ENCODE measurements around the gene COL9A1. TPM values are rescaled to one million over a fixed set of nuclear protein-coding genes. Genes with fewer than 3 reads are reported as not detected.

The COL9A1 gene
- polyA plus RNA-seq, 3 donors: not detected

- 100% methylated on average over 1 of the region's 2 CpGs for WGBS (ENCODE audit: insufficient coverage)
Observed at GRCh38 chr6:70252604-70253003, 50.3 kb downstream of the COL9A1 start.

GRCh38 chr6:70246118-70246517 is 56.8 kb downstream of the COL9A1 start:
- H3K27ac ChIP-seq (ENCODE audit: low read depth in 1 of 2, low read length in 2 of 2): no peak overlapping the region

More at GRCh38 chr6:70252604-70253003, 50.3 kb downstream of the COL9A1 start:
- H4K20me1 ChIP-seq (ENCODE audit: insufficient read depth, low read length): no peaks in the 10 kb centered on the region
- Mint-ChIP-seq H3K36me3 (no peaks in the 10 kb centered on the region), H3K27me3 (ENCODE audit: low read depth in 3 of 3) (peaks cover 2 to 8% (median 3%) of the 10 kb centered on the region in 3 donors), H3K4me1 (no peaks in the 10 kb centered on the region), H3K27ac (no peak overlapping the region), H3K9me3 (peaks cover 0 to 7% (median 0%) of the 10 kb centered on the region in 7 donors), H3K4me3 (no peak overlapping the region)
- H3K9ac ChIP-seq (ENCODE audit: insufficient read depth, low read length, poor library complexity, severe bottlenecking): no peak overlapping the region
- H3K9me3 ChIP-seq (replicated peaks in 1 of 2; ENCODE audit: control insufficient read depth in 1 of 2, insufficient read depth in 1 of 2, low read length in 2 of 2): no peaks in the 10 kb centered on the region
- no peaks in the 10 kb centered on the region for H3K27me3 ChIP-seq (ENCODE audit: control insufficient read depth in 2 of 2, insufficient read depth in 2 of 2, low read length in 2 of 2)
- no peaks in the 10 kb centered on the region for H3K4me1 ChIP-seq (ENCODE audit: control insufficient read depth in 1 of 2, insufficient read depth in 2 of 2, low read length in 2 of 2)
- intact Hi-C loops (cut with micrococcal nuclease): no loop called here
- H2AFZ ChIP-seq (ENCODE audit: insufficient read depth, low read depth, low read length, poor library complexity, severe bottlenecking): no peak overlapping the region
- no peak overlapping the region for H3K27ac ChIP-seq (ENCODE audit: low read depth in 1 of 2, low read length in 2 of 2)
- TF ChIP-seq CTCF (IDR thresholded peaks at IDR 0.05): no peak
- no peaks in the 10 kb centered on the region for H3K79me2 ChIP-seq (ENCODE audit: insufficient read depth, low read length)
- no peak overlapping the region for H3K4me2 ChIP-seq (replicated peaks; ENCODE audit: extremely low read depth, low read length, poor library complexity, severe bottlenecking)
- no peak for DNase-seq
- no peaks in the 10 kb centered on the region for H3K36me3 ChIP-seq (replicated peaks in 1 of 2; ENCODE audit: control insufficient read depth in 1 of 2, insufficient read depth in 2 of 2, low read length in 2 of 2)
- H3K4me3 ChIP-seq (replicated peaks in 1 of 3; ENCODE audit: low read depth in 2 of 3, low read length in 3 of 3): no peak overlapping the region

More at GRCh38 chr6:70246118-70246517, 56.8 kb downstream of the COL9A1 start:
- no peak for TF ChIP-seq CTCF (IDR thresholded peaks at IDR 0.05)
- no peak overlapping the region for H3K27ac Mint-ChIP-seq
- no peak overlapping the region for H3K4me3 Mint-ChIP-seq
- no peaks in the 10 kb centered on the region for H4K20me1 ChIP-seq (ENCODE audit: insufficient read depth, low read length)
- H3K4me1 Mint-ChIP-seq: no peaks in the 10 kb centered on the region
- H3K4me2 ChIP-seq (replicated peaks; ENCODE audit: extremely low read depth, low read length, poor library complexity, severe bottlenecking): no peak overlapping the region
- H2AFZ ChIP-seq (ENCODE audit: insufficient read depth, low read depth, low read length, poor library complexity, severe bottlenecking): no peak overlapping the region
- intact Hi-C loops (cut with micrococcal nuclease): no loop called here
- no peaks in the 10 kb centered on the region for H3K79me2 ChIP-seq (ENCODE audit: insufficient read depth, low read length)
- no peaks in the 10 kb centered on the region for H3K9me3 ChIP-seq (replicated peaks in 1 of 2; ENCODE audit: control insufficient read depth in 1 of 2, insufficient read depth in 1 of 2, low read length in 2 of 2)
- H3K9me3 Mint-ChIP-seq: peaks cover 0 to 2% (median 0%) of the 10 kb centered on the region in 7 donors
- WGBS (ENCODE audit: insufficient coverage): 80% methylated on average over 2 of the region's 7 CpGs
- no peaks in the 10 kb centered on the region for H3K36me3 Mint-ChIP-seq
- H3K27me3 Mint-ChIP-seq (ENCODE audit: low read depth in 3 of 3): peaks cover 4 to 6% (median 5%) of the 10 kb centered on the region in 3 donors
- H3K9ac ChIP-seq (ENCODE audit: insufficient read depth, low read length, poor library complexity, severe bottlenecking): no peak overlapping the region
- no peaks in the 10 kb centered on the region for H3K4me1 ChIP-seq (ENCODE audit: control insufficient read depth in 1 of 2, insufficient read depth in 2 of 2, low read length in 2 of 2)
- no peak overlapping the region for H3K4me3 ChIP-seq (replicated peaks in 1 of 3; ENCODE audit: low read depth in 2 of 3, low read length in 3 of 3)
- DNase-seq: no peak
- H3K27me3 ChIP-seq (ENCODE audit: control insufficient read depth in 2 of 2, insufficient read depth in 2 of 2, low read length in 2 of 2): no peaks in the 10 kb centered on the region
- H3K36me3 ChIP-seq (replicated peaks in 1 of 2; ENCODE audit: control insufficient read depth in 1 of 2, insufficient read depth in 2 of 2, low read length in 2 of 2): no peaks in the 10 kb centered on the region

Measured in CD14-positive monocyte (primary cell).